ENCODE results near the gene GPR15LG.

Gene GPR15LG

GRCh38 chr10:84212014-84212413, 38.4 kb downstream of the GPR15LG start:
- no peaks in the 10 kb centered on the region for H3K27me3 ChIP-seq (ENCODE audit: control insufficient read depth, insufficient read depth, low read length, poor library complexity, severe bottlenecking)
- H3K4me1 ChIP-seq (ENCODE audit: control insufficient read depth, insufficient read depth, low read length): no peaks in the 10 kb centered on the region
- no peaks in the 10 kb centered on the region for H3K36me3 ChIP-seq (ENCODE audit: control insufficient read depth, insufficient read depth, low read length)
- no peaks in the 10 kb centered on the region for H3K9me3 ChIP-seq (ENCODE audit: control insufficient read depth, low read length)
- H3K4me3 ChIP-seq (ENCODE audit: insufficient read depth, low read depth, low read length): no peak overlapping the region
- no peak overlapping the region for H3K27ac ChIP-seq (ENCODE audit: insufficient read depth, low read depth, low read length, poor library complexity, severe bottlenecking)
- 85 to 91% methylated on average over 5 of the region's 5 CpGs for WGBS, 2 experiments

DNA sequence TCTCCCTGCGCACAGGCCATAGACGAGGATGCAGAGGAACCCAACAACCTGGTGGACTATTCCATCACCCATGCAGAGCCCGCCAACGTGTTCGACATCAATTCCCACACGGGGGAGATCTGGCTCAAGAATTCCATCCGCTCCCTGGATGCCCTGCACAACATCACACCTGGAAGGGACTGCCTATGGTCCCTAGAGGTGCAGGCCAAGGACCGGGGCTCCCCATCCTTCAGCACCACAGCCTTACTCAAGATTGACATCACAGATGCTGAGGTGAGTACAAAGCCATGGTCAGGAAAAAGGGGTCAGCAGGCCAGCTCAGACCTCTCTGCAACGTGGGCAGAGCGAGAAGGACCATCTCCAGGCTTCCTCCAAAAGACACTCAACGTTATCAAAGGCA, 39.5 kb downstream of the GPR15LG start:
- no peaks in the 10 kb centered on the region for H3K36me3 ChIP-seq (ENCODE audit: control insufficient read depth, insufficient read depth, low read length)
- 90 to 92% methylated on average over 11 of the region's 11 CpGs for WGBS, 2 experiments
- H3K27ac ChIP-seq (ENCODE audit: insufficient read depth, low read depth, low read length, poor library complexity, severe bottlenecking): no peak overlapping the region
- no peaks in the 10 kb centered on the region for H3K9me3 ChIP-seq (ENCODE audit: control insufficient read depth, low read length)
- H3K27me3 ChIP-seq (ENCODE audit: control insufficient read depth, insufficient read depth, low read length, poor library complexity, severe bottlenecking): no peaks in the 10 kb centered on the region
- H3K4me1 ChIP-seq (ENCODE audit: control insufficient read depth, insufficient read depth, low read length): no peaks in the 10 kb centered on the region
- H3K4me3 ChIP-seq (ENCODE audit: insufficient read depth, low read depth, low read length): no peak overlapping the region

DNA sequence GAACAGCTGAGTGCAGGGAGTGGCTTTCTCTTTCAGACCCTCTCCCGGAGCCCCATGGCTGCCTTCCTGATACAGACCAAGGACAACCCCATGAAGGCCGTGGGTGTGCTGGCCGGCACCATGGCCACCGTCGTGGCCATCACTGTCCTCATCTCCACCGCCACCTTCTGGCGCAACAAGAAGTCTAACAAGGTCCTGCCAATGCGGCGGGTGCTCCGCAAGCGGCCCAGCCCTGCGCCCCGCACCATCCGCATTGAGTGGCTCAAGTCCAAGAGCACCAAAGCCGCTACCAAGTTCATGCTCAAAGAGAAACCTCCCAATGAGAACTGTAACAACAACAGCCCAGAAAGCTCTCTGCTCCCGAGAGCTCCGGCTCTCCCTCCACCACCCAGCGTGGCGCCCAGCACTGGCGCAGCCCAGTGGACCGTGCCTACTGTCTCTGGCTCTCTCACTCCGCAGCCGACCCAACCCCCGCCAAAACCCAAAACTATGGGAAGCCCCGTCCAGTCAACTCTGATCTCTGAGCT, 40.5 kb downstream of the GPR15LG start:
- no peaks in the 10 kb centered on the region for H3K9me3 ChIP-seq (ENCODE audit: control insufficient read depth, low read length)
- no peaks in the 10 kb centered on the region for H3K27me3 ChIP-seq (ENCODE audit: control insufficient read depth, insufficient read depth, low read length, poor library complexity, severe bottlenecking)
- H3K4me1 ChIP-seq (ENCODE audit: control insufficient read depth, insufficient read depth, low read length): no peaks in the 10 kb centered on the region
- H3K4me3 ChIP-seq (ENCODE audit: insufficient read depth, low read depth, low read length): no peak overlapping the region
- no peaks in the 10 kb centered on the region for H3K36me3 ChIP-seq (ENCODE audit: control insufficient read depth, insufficient read depth, low read length)
- H3K27ac ChIP-seq (ENCODE audit: insufficient read depth, low read depth, low read length, poor library complexity, severe bottlenecking): no peak overlapping the region
- WGBS, 2 experiments: 94 to 95% methylated on average over 25 of the region's 25 CpGs

GRCh38 chr10:84214612-84215235, 41.1 kb downstream of the GPR15LG start:
- Histone ChIP-seq H3K4me3 (ENCODE audit: insufficient read depth, low read depth, low read length) (no peak overlapping the region), H3K36me3 (ENCODE audit: control insufficient read depth, insufficient read depth, low read length) (no peaks in the 10 kb centered on the region), H3K27me3 (ENCODE audit: control insufficient read depth, insufficient read depth, low read length, poor library complexity, severe bottlenecking) (no peaks in the 10 kb centered on the region), H3K4me1 (ENCODE audit: control insufficient read depth, insufficient read depth, low read length) (no peaks in the 10 kb centered on the region), H3K9me3 (ENCODE audit: control insufficient read depth, low read length) (no peaks in the 10 kb centered on the region), H3K27ac (ENCODE audit: insufficient read depth, low read depth, low read length, poor library complexity, severe bottlenecking) (no peak overlapping the region)
- 69 to 72% methylated on average over 12 of the region's 12 CpGs for WGBS, 2 experiments

DNA sequence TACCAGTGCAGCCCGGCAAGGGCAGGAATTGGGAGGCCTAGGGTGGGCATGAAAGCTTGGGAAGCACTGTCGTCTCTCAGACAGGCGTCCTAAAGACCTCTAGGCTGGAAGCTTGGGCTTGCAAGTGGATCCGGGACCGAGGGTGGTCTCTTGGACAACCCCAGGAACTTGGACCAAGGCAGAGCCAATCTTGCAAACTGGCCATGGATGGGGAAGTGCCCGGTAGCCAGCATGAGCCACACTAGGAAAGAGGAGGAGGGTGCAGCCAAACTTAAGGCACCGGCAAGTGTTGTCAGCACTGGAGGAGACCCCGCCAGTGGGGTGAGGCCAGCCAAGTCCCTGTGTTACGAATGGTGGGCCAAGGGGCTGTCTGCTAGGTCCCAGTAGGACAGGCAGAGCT, 43.2 kb downstream of the GPR15LG start:
- Histone ChIP-seq H3K27me3 (ENCODE audit: control insufficient read depth, insufficient read depth, low read length, poor library complexity, severe bottlenecking) (no peaks in the 10 kb centered on the region), H3K9me3 (ENCODE audit: control insufficient read depth, low read length) (no peaks in the 10 kb centered on the region), H3K4me1 (ENCODE audit: control insufficient read depth, insufficient read depth, low read length) (no peaks in the 10 kb centered on the region), H3K27ac (ENCODE audit: insufficient read depth, low read depth, low read length, poor library complexity, severe bottlenecking) (no peak overlapping the region), H3K4me3 (ENCODE audit: insufficient read depth, low read depth, low read length) (no peak overlapping the region), H3K36me3 (ENCODE audit: control insufficient read depth, insufficient read depth, low read length) (no peaks in the 10 kb centered on the region)
- 89 to 95% methylated on average over 9 of the region's 9 CpGs for WGBS, 2 experiments

DNA sequence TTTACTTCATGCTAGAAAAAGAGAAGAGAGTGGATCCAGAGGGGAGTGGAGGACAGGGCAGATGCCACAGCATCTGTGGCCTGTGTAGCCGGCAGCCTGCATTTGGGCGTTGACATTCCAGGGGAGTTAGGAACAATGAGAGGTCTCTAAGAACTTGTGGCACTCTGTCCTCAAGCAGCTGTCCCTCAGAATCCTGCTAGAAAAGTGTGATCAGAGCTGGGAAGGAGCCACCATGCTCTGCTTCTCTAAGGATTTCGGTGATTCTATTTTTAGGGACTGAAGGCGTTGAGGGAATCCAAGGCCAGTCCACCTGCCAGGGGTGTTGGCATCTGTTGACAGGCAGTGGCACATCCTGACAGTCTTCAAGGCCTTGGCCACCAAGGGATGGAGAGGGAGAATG, 44.1 kb downstream of the GPR15LG start:
- WGBS, 2 experiments: 89 to 93% methylated on average over 4 of the region's 4 CpGs
- no peaks in the 10 kb centered on the region for H3K9me3 ChIP-seq (ENCODE audit: control insufficient read depth, low read length)
- no peaks in the 10 kb centered on the region for H3K27me3 ChIP-seq (ENCODE audit: control insufficient read depth, insufficient read depth, low read length, poor library complexity, severe bottlenecking)
- no peak overlapping the region for H3K27ac ChIP-seq (ENCODE audit: insufficient read depth, low read depth, low read length, poor library complexity, severe bottlenecking)
- no peak overlapping the region for H3K4me3 ChIP-seq (ENCODE audit: insufficient read depth, low read depth, low read length)
- no peaks in the 10 kb centered on the region for H3K4me1 ChIP-seq (ENCODE audit: control insufficient read depth, insufficient read depth, low read length)
- H3K36me3 ChIP-seq (ENCODE audit: control insufficient read depth, insufficient read depth, low read length): no peaks in the 10 kb centered on the region

DNA sequence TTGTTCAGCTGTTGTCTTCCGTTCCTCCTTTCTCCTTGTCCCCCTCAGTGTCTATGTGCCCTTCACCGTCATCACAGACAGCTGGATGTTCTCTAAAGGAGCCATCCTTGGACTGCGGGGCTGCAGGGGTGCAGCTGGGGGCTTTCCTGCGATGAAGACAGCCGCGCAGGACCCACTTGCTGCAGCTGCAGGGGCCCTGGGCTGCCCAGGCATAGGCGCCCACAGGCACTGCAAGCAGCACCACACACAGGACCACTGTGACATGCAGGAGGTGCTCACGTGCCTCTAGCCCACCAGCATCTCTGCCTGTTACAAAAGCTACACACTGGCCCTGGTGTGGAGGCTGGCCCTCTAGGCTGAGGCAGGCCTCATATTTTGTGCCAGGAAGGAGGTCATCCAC, 48.3 kb downstream of the GPR15LG start:
- Histone ChIP-seq H3K27me3 (ENCODE audit: control insufficient read depth, insufficient read depth, low read length, poor library complexity, severe bottlenecking) (no peaks in the 10 kb centered on the region), H3K4me3 (ENCODE audit: insufficient read depth, low read depth, low read length) (no peak overlapping the region), H3K9me3 (ENCODE audit: control insufficient read depth, low read length) (no peaks in the 10 kb centered on the region), H3K36me3 (ENCODE audit: control insufficient read depth, insufficient read depth, low read length) (no peaks in the 10 kb centered on the region), H3K4me1 (ENCODE audit: control insufficient read depth, insufficient read depth, low read length) (no peaks in the 10 kb centered on the region), H3K27ac (ENCODE audit: insufficient read depth, low read depth, low read length, poor library complexity, severe bottlenecking) (no peak overlapping the region)
- WGBS, 2 experiments: 83% methylated on average over 8 of the region's 8 CpGs

DNA sequence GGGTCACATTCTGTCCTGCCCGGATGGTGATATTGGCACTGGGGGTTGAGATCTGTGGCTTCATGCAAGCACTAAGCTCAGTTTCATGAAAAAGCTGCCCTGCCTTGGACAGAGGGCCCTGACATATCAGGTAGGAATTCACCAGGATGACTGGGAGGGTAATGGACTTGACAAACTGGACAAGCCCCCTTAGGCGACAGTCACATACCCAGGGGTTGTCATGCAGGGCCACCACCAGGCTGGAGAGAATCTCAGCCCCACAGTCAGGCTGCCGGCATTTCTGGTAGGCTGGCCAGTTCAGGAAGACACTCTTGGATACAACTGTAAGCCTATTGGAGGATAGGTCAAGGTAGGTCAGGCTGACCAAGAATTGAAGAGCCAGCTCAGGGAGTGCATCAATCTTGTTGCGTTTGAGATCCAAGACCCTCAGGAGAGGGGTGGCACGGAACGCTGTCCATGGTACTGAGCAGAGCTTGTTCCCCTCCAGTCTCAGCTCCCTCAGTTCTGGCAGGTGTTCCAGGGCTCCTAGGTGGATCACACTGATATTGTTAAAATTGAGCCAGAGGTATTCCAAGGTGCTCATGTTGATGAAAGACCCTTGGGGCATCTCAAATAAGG, 50.9 kb downstream of the GPR15LG start:
- Histone ChIP-seq H3K9me3 (ENCODE audit: control insufficient read depth, low read length) (no peaks in the 10 kb centered on the region), H3K4me1 (ENCODE audit: control insufficient read depth, insufficient read depth, low read length) (no peaks in the 10 kb centered on the region), H3K36me3 (ENCODE audit: control insufficient read depth, insufficient read depth, low read length) (no peaks in the 10 kb centered on the region), H3K27me3 (ENCODE audit: control insufficient read depth, insufficient read depth, low read length, poor library complexity, severe bottlenecking) (no peaks in the 10 kb centered on the region), H3K27ac (ENCODE audit: insufficient read depth, low read depth, low read length, poor library complexity, severe bottlenecking) (no peak overlapping the region), H3K4me3 (ENCODE audit: insufficient read depth, low read depth, low read length) (no peak overlapping the region)
- WGBS, 2 experiments: 50 to 52% methylated on average over 6 of the region's 6 CpGs

DNA sequence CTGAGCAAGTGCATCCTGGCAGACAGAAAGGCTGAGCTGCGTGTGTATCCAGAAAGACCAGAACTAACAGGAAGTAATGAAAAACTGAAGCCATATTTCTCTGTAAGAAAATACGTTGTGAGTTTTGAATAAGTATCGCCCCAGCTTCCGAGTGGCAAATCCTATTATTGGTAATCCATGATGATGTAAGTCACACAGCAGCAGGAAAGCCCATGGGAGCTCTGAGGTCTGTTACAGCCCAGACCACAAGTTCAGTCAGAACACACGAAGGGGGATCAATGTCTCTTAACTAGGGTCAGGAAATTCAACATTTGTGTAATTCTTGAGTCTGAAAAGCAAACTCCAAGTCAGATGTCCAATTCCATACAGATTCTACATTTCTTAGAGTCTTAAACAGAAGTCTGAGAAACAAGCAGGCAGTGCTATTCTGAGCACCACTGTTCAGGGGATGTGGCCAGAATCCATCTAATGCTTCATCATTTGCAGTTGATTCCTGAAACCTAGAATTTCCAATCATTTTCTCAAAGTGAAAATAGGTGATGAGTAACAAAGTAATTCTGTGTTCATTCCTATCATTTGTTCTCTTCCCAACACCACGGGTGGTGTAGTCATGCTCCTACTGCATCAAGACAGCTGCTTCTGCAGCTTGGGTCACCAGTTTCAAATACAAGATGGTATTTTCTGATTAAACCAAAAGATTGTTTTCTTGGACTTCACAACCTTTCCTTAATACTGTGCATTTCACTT, 52.0 kb downstream of the GPR15LG start, which contains the start of gene LRIT2:
Gene LRIT2 (minus strand): TSS at position 118 of the 747 bp plus-strand sequence. CDS start 24 bp downstream, at position 94.
- no peak within 1 kb of the TSS for H3K27ac ChIP-seq (ENCODE audit: insufficient read depth, low read depth, low read length, poor library complexity, severe bottlenecking)
- H3K4me1 ChIP-seq (ENCODE audit: control insufficient read depth, insufficient read depth, low read length): no peaks in the 10 kb centered on the region
- no peaks in the 10 kb centered on the region for H3K36me3 ChIP-seq (ENCODE audit: control insufficient read depth, insufficient read depth, low read length)
- no peak within 1 kb of the TSS for H3K4me3 ChIP-seq (ENCODE audit: insufficient read depth, low read depth, low read length)
- H3K27me3 ChIP-seq (ENCODE audit: control insufficient read depth, insufficient read depth, low read length, poor library complexity, severe bottlenecking): no peaks in the 10 kb centered on the region
- no peaks in the 10 kb centered on the region for H3K9me3 ChIP-seq (ENCODE audit: control insufficient read depth, low read length)
- WGBS, 2 experiments: 72 to 78% methylated on average over 6 of the region's 6 CpGs

DNA sequence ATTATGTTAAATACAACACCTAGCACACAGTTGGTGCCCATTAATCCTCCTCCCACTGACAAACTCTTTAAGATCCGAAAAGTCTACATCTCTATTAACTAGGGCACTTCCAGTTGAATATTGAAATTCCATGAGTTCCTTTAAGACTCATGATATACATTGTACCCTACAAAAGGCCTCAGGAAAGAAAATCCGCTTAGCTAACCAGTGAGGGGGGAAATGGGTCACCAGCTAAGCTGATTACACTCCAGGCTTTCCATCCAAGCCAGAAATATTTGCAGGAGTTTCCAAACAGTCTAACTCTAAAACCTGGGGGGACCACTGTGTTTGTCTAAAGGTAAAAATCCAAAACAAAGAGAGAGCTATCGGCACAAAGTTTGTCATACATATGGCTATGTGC, 53.0 kb downstream of the GPR15LG start:
- no peaks in the 10 kb centered on the region for H3K9me3 ChIP-seq (ENCODE audit: control insufficient read depth, low read length)
- no peaks in the 10 kb centered on the region for H3K27me3 ChIP-seq (ENCODE audit: control insufficient read depth, insufficient read depth, low read length, poor library complexity, severe bottlenecking)
- H3K36me3 ChIP-seq (ENCODE audit: control insufficient read depth, insufficient read depth, low read length): no peaks in the 10 kb centered on the region
- no peaks in the 10 kb centered on the region for H3K4me1 ChIP-seq (ENCODE audit: control insufficient read depth, insufficient read depth, low read length)
- no peak overlapping the region for H3K27ac ChIP-seq (ENCODE audit: insufficient read depth, low read depth, low read length, poor library complexity, severe bottlenecking)
- H3K4me3 ChIP-seq (ENCODE audit: insufficient read depth, low read depth, low read length): no peak overlapping the region
- WGBS, 2 experiments: 79 to 85% methylated on average over 3 of the region's 3 CpGs

All from ectodermal cell (in vitro differentiated cells).